K562 (cell line): ENCODE measurements around the gene VWA2.

Experiments
- EZH2 ChIP-seq: IDR thresholded peaks from 2 replicates; pipeline ENCODE4 v1.6.1; 2012; ENCODE audit warnings: low read depth, mild to moderate bottlenecking, inconsistent platforms, low read length, borderline replicate concordance
- POLR2A ChIP-seq: fragments of 450-650 bp; conservative IDR thresholded peaks from 2 replicates; pipeline ENCODE4 v1.6.1; 2016
- RAD21 ChIP-seq, 2 experiments: fragments of 250-450 bp in 1 of 2; fragments of 450-650 bp in 1 of 2; sonication (Bioruptor Pico) in 1 of 2; formaldehyde crosslinking in 1 of 2; IDR thresholded peaks in 1 of 2; conservative IDR thresholded peaks in 1 of 2; 2 replicates each; pipeline versions ENCODE4 v1.4.0 to v1.8.0; 2020 to 2022; ENCODE audit warnings: mild to moderate bottlenecking in 2 of 2, moderate library complexity in 1 of 2
- SMC3 ChIP-seq: conservative IDR thresholded peaks from 2 replicates; pipeline ENCODE4 v1.6.1; 2011; ENCODE audit warnings: low read depth, low read length, improper control_type of control experiment; ENCODE audit not compliant: insufficient read depth
- ZNF175 ChIP-seq: fragments of 200-800 bp; sonication (Bioruptor generic); IDR thresholded peaks from 2 replicates; pipeline ENCODE4 v1.6.1; 2016; ENCODE audit warnings: low read depth, mild to moderate bottlenecking, missing genetic modification characterization, missing compliant biosample characterization
- ZNF384 ChIP-seq: IDR thresholded peaks from 2 replicates; pipeline ENCODE4 v1.6.1; 2012; ENCODE audit warnings: low read depth, low read length, improper control_type of control experiment
- TF ChIP-seq, protein P1 (sequence below): sonication (generic); formaldehyde crosslinking; IDR thresholded peaks from 2 replicates; pipeline ENCODE4 v1.8.1; 2023; ENCODE audit warnings: mild to moderate bottlenecking, missing genetic modification reagents, moderate library complexity

DNA sequence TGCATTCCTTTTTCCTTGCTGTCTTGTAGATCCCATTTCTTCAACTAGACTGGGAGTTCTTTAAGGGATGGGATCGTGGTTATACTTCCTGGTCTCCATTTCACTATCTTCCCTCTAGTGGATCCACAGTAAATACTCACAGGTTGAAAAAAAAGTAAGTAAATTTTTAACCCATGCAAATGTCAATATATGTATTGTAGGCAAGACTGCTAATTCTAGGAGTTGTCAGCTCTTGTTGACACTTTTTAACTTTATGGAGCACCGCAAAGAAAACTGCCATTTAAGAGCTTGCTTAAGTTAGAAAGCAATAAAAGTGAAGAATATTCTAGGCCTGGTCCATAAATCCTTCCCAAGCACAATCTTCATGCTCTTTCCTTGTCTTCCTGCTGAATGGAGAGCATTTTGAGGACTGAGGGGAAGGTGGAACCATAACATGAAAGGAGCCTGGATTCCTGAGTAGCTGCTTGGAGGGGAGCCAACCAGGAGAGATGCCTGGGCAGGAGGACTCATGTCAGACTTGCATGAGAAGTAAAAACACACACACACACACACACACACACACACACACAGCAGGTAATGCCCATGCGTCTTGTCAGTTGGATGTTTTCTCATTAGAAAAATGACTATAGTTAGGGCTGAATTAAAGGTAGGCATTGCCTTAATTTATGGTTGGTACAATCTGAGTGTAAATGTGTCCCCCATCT is 32.2 kb downstream of the VWA2 start:
- TF ChIP-seq, protein P1, sequence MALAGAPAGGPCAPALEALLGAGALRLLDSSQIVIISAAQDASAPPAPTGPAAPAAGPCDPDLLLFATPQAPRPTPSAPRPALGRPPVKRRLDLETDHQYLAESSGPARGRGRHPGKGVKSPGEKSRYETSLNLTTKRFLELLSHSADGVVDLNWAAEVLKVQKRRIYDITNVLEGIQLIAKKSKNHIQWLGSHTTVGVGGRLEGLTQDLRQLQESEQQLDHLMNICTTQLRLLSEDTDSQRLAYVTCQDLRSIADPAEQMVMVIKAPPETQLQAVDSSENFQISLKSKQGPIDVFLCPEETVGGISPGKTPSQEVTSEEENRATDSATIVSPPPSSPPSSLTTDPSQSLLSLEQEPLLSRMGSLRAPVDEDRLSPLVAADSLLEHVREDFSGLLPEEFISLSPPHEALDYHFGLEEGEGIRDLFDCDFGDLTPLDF (CRISPR knock-in tag), result no peak
- no peak for TF ChIP-seq ZNF175
- TF ChIP-seq RAD21 (CRISPR knock-in tag; conservative IDR thresholded peaks at IDR 0.05 in 1 of 2, IDR thresholded peaks at IDR 0.05 in 1 of 2), result no peak
- TF ChIP-seq ZNF384, result no peak
- TF ChIP-seq SMC3, result no peak
- no peak for TF ChIP-seq POLR2A
- no peak for TF ChIP-seq EZH2
